ENCODE measurements around the gene TRAF3IP1.

GRCh38 chr2:238420878-238421694, 100.8 kb downstream of the TRAF3IP1 start:
- no peak for TF ChIP-seq CTCF (IDR thresholded peaks at IDR 0.05)
- TF ChIP-seq POLR2A (IDR thresholded peaks at IDR 0.05) = no peak
